Testis (tissue), 3 donors: ENCODE results near the gene WDR45B. TPM values are rescaled to one million over a fixed set of nuclear protein-coding genes. Genes with fewer than 3 reads are reported as not detected.

ENCODE experiments used
- DNase-seq: peaks from one replicate; pipeline ENCODE4 v3.0.0-alpha.2; 2019
- H3K27ac ChIP-seq, 2 donors: fragments of 200-600 bp; sonication (generic); one replicate each; pipeline ENCODE4 v1.5.1; 2019
- H3K27me3 ChIP-seq: fragments of 200-600 bp; sonication (generic); one replicate; pipeline ENCODE4 v1.5.1; 2019
- H3K36me3 ChIP-seq: fragments of 200-600 bp; sonication (generic); one replicate; pipeline ENCODE4 v1.5.1; 2017; ENCODE audit warnings: low read depth; ENCODE audit errors: missing control alignments
- H3K4me1 ChIP-seq: fragments of 200-600 bp; sonication (generic); one replicate; pipeline ENCODE4 v1.5.1; 2019
- H3K4me3 ChIP-seq, 2 donors: fragments of 200-600 bp; sonication (generic); one replicate each; pipeline ENCODE4 v1.5.1; 2017 to 2019
- H3K9me3 ChIP-seq: fragments of 200-600 bp; sonication (generic); one replicate; pipeline ENCODE4 v1.5.1; 2017
- POLR2A ChIP-seq: fragments of 450-650 bp; IDR thresholded peaks from one replicate; pipeline ENCODE4 v1.6.1; 2017; ENCODE audit warnings: antibody characterized with exemption, mild to moderate bottlenecking, moderate library complexity
- WGBS, 2 donors: methylation state at CpG; one replicate each; pipeline ENCODE4 v1.1.5; 2018; 5-methylcytosine and 5-hydroxymethylcytosine counted together
- intact Hi-C: fragments of 100-400 bp; cut with DNase I; formaldehyde crosslinking; loops from one replicate; pipeline ENCODE4 v1.15.1; 2023; ENCODE audit warnings: low total_unique reads
- polyA plus RNA-seq: library from polyadenylated mRNA; stranded (reverse); fragments of 350-450 nt; fragmentation: Illumina TruSeq; extraction: RNeasy Lipid Tissue Mini Kit (QIAGEN cat#74804); gene quantifications from one replicate; pipeline ENCODE4 v1.2.3, GENCODE V29; 2014; ENCODE audit warnings: low read depth, low replicate concordance; ENCODE audit not compliant: insufficient read depth
- total RNA-seq, 2 donors: library from RNA; depleted of rRNA; stranded (reverse); fragments of >200 nt; gene quantifications; one replicate each; pipeline ENCODE4 v1.2.3, GENCODE V29; 2016
- TF ChIP-seq, protein P1 (sequence below), 3 experiments: fragments of 450-650 bp in 2 of 3; fragments of 200-600 bp in 1 of 3; sonication (generic) in 1 of 3; IDR thresholded peaks; one replicate each; pipeline ENCODE4 v1.5.1; 2016 to 2019; ENCODE audit warnings: antibody characterized with exemption in 3 of 3, mild to moderate bottlenecking in 2 of 3, moderate library complexity in 1 of 3

The WDR45B gene
- total and polyA plus RNA-seq, 3 donors from 2014 or later, result 142 to 165 (median 163) TPM

DNA sequence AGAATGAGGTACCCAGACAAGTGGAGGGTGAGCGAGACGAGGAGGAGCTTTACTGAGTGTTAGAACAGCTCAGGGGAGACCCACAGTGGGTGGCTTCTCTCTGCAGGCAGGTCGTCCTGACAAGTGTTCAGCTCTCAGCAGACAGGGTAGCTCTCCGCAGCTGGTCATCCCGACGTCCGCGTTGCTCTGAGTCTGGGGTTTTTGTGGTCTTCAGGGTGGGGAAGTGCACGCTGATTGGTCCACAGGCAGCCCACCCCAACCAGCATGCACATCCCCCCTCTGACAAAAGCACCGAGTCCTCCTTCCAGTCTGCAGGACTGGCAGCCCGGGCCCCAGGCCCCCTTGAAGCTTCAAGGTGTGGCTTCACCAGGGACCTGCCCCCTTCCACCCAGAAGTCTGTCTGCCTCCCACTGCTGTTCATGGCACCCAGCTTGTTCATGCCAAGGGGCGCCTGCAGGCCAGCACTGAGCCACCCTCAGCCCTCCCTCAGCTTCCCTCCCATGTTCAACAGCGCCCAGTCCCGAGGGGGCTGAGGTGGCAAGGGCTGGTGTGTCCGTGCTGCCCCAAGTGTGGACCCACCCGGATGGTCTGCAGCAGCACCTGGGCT lies 19.9 kb upstream of the WDR45B start:
- WGBS, 2 donors, result 85 to 89% methylated on average over 13 to 16 of the region's 16 CpGs
- TF ChIP-seq, protein P1, sequence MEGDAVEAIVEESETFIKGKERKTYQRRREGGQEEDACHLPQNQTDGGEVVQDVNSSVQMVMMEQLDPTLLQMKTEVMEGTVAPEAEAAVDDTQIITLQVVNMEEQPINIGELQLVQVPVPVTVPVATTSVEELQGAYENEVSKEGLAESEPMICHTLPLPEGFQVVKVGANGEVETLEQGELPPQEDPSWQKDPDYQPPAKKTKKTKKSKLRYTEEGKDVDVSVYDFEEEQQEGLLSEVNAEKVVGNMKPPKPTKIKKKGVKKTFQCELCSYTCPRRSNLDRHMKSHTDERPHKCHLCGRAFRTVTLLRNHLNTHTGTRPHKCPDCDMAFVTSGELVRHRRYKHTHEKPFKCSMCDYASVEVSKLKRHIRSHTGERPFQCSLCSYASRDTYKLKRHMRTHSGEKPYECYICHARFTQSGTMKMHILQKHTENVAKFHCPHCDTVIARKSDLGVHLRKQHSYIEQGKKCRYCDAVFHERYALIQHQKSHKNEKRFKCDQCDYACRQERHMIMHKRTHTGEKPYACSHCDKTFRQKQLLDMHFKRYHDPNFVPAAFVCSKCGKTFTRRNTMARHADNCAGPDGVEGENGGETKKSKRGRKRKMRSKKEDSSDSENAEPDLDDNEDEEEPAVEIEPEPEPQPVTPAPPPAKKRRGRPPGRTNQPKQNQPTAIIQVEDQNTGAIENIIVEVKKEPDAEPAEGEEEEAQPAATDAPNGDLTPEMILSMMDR (IDR thresholded peaks at IDR 0.05), result no peak
- no peak for TF ChIP-seq POLR2A
- no peak overlapping the region for H3K27ac ChIP-seq

DNA sequence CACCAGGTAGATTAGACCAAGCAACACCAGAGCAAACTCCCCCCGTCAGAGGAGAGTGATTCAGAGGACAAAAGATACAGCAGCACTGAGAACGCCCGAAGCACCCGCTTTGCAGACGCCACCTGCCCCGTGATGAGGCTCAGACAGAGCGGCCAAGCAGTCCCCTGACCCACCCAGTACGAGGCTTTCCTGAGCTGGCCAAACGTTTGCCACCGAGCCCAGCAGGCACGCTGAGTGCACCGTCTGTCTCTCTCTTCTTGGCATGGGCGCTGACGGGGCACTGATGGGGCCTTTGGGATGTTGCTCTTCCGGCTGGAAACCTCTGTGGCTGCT lies 19.4 kb upstream of the WDR45B start:
- Histone ChIP-seq H3K36me3 (no peaks in the 10 kb centered on the region), H3K4me3 (no peak overlapping the region), H3K27me3 (no peaks in the 10 kb centered on the region), H3K9me3 (no peaks in the 10 kb centered on the region), H3K27ac (no peak overlapping the region), H3K4me1 (no peaks in the 10 kb centered on the region)
- no peak for TF ChIP-seq POLR2A
- TF ChIP-seq, protein P1 (IDR thresholded peaks at IDR 0.05), result no peak
- WGBS, 2 donors, result 92 to 97% methylated on average over 14 to 15 of the region's 15 CpGs
- DNase-seq, result no peak
- intact Hi-C loops, result no loop called here

More for the DNA sequence above, 19.9 kb upstream of the WDR45B start:
- no peaks in the 10 kb centered on the region for H3K9me3 ChIP-seq
- no peaks in the 10 kb centered on the region for H3K36me3 ChIP-seq
- H3K4me1 ChIP-seq, result no peaks in the 10 kb centered on the region
- H3K27me3 ChIP-seq, result no peaks in the 10 kb centered on the region
- no peak for DNase-seq
- no peak overlapping the region for H3K4me3 ChIP-seq
- intact Hi-C loops, result no loop called here

DNA sequence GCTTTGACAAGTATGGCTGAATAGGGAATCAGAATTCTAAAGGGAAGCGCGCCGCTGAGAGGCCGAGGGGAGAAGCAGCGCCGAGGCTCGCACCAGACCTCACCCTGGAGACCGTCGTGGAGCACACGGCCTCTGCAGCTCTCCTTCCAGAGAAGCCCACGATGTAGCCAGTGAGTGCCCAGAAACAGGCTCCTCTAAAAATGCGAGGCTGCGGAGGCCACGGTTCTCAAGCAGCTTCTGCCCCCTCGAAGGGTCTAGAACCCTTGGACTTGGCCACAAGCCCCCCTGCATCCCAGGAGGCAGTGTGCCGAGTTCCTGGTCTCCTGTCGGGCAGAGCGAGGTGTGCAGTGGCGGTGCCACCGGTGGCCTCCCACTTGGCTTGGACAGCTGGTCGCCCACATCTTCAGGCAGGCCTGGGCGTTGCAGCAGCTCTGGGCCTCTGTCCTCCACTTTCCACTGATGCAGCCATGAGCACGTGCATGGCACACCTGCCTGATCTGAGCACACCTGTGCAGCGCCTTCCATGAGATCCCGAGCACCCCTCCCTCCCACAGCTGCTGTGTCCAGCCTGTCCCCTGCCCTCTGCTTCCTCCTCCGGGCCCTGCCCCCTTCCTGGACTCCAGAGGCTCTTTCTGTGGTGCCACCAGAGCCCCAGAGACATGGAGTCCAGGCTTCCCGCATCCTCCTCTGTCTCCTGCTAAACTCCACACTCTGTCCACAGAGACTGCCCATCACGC lies 18.9 kb upstream of the WDR45B start:
- intact Hi-C loops, result no loop called here
- H3K27ac ChIP-seq, result no peak overlapping the region
- H3K27me3 ChIP-seq, result no peaks in the 10 kb centered on the region
- no peaks in the 10 kb centered on the region for H3K36me3 ChIP-seq
- no peaks in the 10 kb centered on the region for H3K9me3 ChIP-seq
- WGBS, 2 donors, result 90 to 91% methylated on average over 18 to 28 of the region's 28 CpGs
- H3K4me3 ChIP-seq, result no peak overlapping the region
- no peaks in the 10 kb centered on the region for H3K4me1 ChIP-seq
- DNase-seq, result no peak
- TF ChIP-seq, protein P1 (IDR thresholded peaks at IDR 0.05), result no peak
- TF ChIP-seq POLR2A, result no peak

DNA sequence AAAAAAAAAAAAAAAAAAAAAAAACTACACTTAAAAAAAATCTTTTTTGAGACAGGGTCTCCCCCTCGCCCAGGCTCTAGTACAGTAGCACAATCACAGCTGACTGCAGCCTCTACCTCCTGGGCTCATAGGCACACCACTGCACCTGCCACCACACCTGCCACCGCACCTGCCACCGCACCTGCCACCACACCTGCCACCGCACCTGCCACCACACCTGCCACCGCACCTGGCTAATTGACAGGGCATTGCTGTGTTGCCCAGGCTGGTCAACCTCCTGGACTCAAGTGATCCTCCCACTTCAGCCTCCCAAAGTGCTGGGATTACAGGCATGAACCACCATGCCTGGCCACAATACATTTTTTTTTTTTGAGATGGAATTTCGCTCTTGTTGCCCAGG lies 17.6 kb upstream of the WDR45B start:
- H3K36me3 ChIP-seq, result no peaks in the 10 kb centered on the region
- DNase-seq, result no peak
- no peak overlapping the region for H3K27ac ChIP-seq
- no peaks in the 10 kb centered on the region for H3K27me3 ChIP-seq
- H3K4me1 ChIP-seq, result no peaks in the 10 kb centered on the region
- TF ChIP-seq, protein P1 (IDR thresholded peaks at IDR 0.05), result no peak
- TF ChIP-seq POLR2A, result no peak
- intact Hi-C loops, result no loop called here
- H3K9me3 ChIP-seq, result no peaks in the 10 kb centered on the region
- H3K4me3 ChIP-seq, result no peak overlapping the region
- 84 to 94% methylated on average over 6 of the region's 6 CpGs for WGBS, 2 donors

DNA sequence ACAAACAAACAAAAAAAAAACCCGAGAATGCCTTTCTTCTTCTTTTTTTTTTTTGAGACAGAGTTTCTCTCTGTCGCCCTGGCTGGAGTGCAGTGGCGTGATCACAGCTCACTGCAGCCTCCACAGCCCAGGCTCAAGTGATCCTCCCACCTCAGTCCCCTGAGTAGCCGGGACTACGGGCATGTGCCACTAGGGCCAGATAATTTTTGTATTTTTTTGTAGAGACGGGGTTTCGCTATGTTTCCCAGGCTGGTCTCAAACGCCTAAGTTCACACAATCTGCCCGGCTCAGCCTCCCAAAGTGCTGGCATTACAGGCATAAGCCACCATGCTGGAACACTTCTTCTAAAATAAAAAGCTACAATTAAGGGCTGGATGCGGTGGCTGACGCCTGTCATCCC lies 17.0 kb upstream of the WDR45B start:
- no peak overlapping the region for H3K4me3 ChIP-seq
- WGBS, 2 donors, result 75 to 79% methylated on average over 11 of the region's 11 CpGs
- H3K27me3 ChIP-seq, result no peaks in the 10 kb centered on the region
- no peaks in the 10 kb centered on the region for H3K4me1 ChIP-seq
- intact Hi-C loops, result no loop called here
- H3K9me3 ChIP-seq, result no peaks in the 10 kb centered on the region
- H3K36me3 ChIP-seq, result no peaks in the 10 kb centered on the region
- H3K27ac ChIP-seq, result no peak overlapping the region
- no peak for DNase-seq
- TF ChIP-seq POLR2A, result no peak
- TF ChIP-seq, protein P1 (IDR thresholded peaks at IDR 0.05), result no peak
